ENCODE data around the gene CNTN6.

The CNTN6 gene

GRCh38 chr3:1092771-1093170, at the start of gene CNTN6:
Gene CNTN6, plus strand, starts transcription at chr3:1093024. Its CDS starts 54,985 bp downstream, at chr3:1148009.
- no peak for DNase-seq

- no peak for DNase-seq
These were observed 44.3 kb upstream of the CNTN6 start for GRCh38 chr3:1048558-1048957.

- no peak for DNase-seq
These were observed 37.0 kb upstream of the CNTN6 start for GRCh38 chr3:1055870-1056269.

- no peak for DNase-seq
These were observed 36.1 kb upstream of the CNTN6 start for GRCh38 chr3:1056744-1057143.

- no peak for DNase-seq
These were observed 35.4 kb upstream of the CNTN6 start for GRCh38 chr3:1057436-1057835.

GRCh38 chr3:1068985-1069384, 23.8 kb upstream of the CNTN6 start:
- DNase-seq: no peak

- no peak for DNase-seq
These were observed 20.8 kb upstream of the CNTN6 start for GRCh38 chr3:1072041-1072440.

GRCh38 chr3:1079662-1080061, 13.2 kb upstream of the CNTN6 start:
- DNase-seq: no peak

GRCh38 chr3:1082108-1082507, 10.7 kb upstream of the CNTN6 start:
- DNase-seq: no peak

GRCh38 chr3:1087066-1087560, 5.7 kb upstream of the CNTN6 start:
- no peak for DNase-seq

GRCh38 chr3:1088503-1088902, 4.3 kb upstream of the CNTN6 start:
- DNase-seq: no peak

GRCh38 chr3:1091286-1091685, 1.5 kb upstream of the CNTN6 start:
- DNase-seq: no peak

GRCh38 chr3:1092061-1092460, 763 bp upstream of the CNTN6 start:
- no peak for DNase-seq

- DNase-seq: no peak
These were observed 393 bp downstream of the CNTN6 start for GRCh38 chr3:1093217-1093616.

- DNase-seq: no peak
These were observed 10.7 kb downstream of the CNTN6 start for GRCh38 chr3:1103525-1103924.

GRCh38 chr3:1117843-1118473, 25.1 kb downstream of the CNTN6 start:
- DNase-seq: no peak

GRCh38 chr3:1131166-1131565, 38.3 kb downstream of the CNTN6 start:
- no peak for DNase-seq

- DNase-seq: no peak
These were observed 42.4 kb downstream of the CNTN6 start for GRCh38 chr3:1135194-1135593.

GRCh38 chr3:1138036-1138435, 45.2 kb downstream of the CNTN6 start:
- no peak for DNase-seq

GRCh38 chr3:1139071-1139470, 46.2 kb downstream of the CNTN6 start:
- DNase-seq: no peak

- no peak for DNase-seq
These were observed 54.5 kb downstream of the CNTN6 start for GRCh38 chr3:1147326-1147725.

GRCh38 chr3:1147819-1148218, 55.0 kb downstream of the CNTN6 start:
- no peak for DNase-seq

- no peak for DNase-seq
These were observed 71.3 kb downstream of the CNTN6 start for GRCh38 chr3:1164101-1164500.

GRCh38 chr3:1171320-1171719, 78.5 kb downstream of the CNTN6 start:
- DNase-seq: no peak

- no peak for DNase-seq
These were observed 79.8 kb downstream of the CNTN6 start for GRCh38 chr3:1172644-1173043.

Measured in CD4-positive, alpha-beta T cell treated with Interferon alpha-2 for 1 hour (primary cell).